Measurements from ENCODE around the gene MYO9A.
A peak's percentile ranks its signal among the peaks of the same experiment; 100 is the strongest.

MYO9A gene

GRCh38 chr15:71790081-71790480 lies 327.9 kb downstream of the MYO9A start:
- peaks cover 2% of the 10 kb centered on the region for H3K4me1 ChIP-seq (ENCODE audit: control insufficient read depth, insufficient read depth, low read length)
- H3K27me3 ChIP-seq (replicated peaks; ENCODE audit: control insufficient read depth, insufficient read depth, low read length): peaks cover 3% of the 10 kb centered on the region
- DNase-seq (ENCODE audit: low read depth): no peak
- H3K9me3 ChIP-seq (ENCODE audit: control insufficient read depth, low read length): no peaks in the 10 kb centered on the region
- H3K36me3 ChIP-seq (ENCODE audit: control insufficient read depth, insufficient read depth, low read length, severe bottlenecking): no peaks in the 10 kb centered on the region
- no peak overlapping the region for H3K4me3 ChIP-seq (ENCODE audit: low read length)
- H3K9ac ChIP-seq (ENCODE audit: low read length): no peak overlapping the region

GRCh38 chr15:71789616-71790015 lies 328.3 kb downstream of the MYO9A start:
- no peak for DNase-seq (ENCODE audit: low read depth)
- Histone ChIP-seq H3K27me3 (replicated peaks; ENCODE audit: control insufficient read depth, insufficient read depth, low read length) (peaks cover 3% of the 10 kb centered on the region), H3K9ac (ENCODE audit: low read length) (no peak overlapping the region), H3K9me3 (ENCODE audit: control insufficient read depth, low read length) (no peaks in the 10 kb centered on the region), H3K4me1 (ENCODE audit: control insufficient read depth, insufficient read depth, low read length) (peaks cover 2% of the 10 kb centered on the region), H3K36me3 (ENCODE audit: control insufficient read depth, insufficient read depth, low read length, severe bottlenecking) (no peaks in the 10 kb centered on the region), H3K4me3 (ENCODE audit: low read length) (no peak overlapping the region)

GRCh38 chr15:71788646-71789579 lies 329.0 kb downstream of the MYO9A start:
- no peak overlapping the region for H3K9ac ChIP-seq (ENCODE audit: low read length)
- DNase-seq (ENCODE audit: low read depth): no peak
- H3K9me3 ChIP-seq (ENCODE audit: control insufficient read depth, low read length): no peaks in the 10 kb centered on the region
- peaks cover 3% of the 10 kb centered on the region for H3K27me3 ChIP-seq (replicated peaks; ENCODE audit: control insufficient read depth, insufficient read depth, low read length)
- no peak overlapping the region for H3K4me3 ChIP-seq (ENCODE audit: low read length)
- H3K4me1 ChIP-seq (ENCODE audit: control insufficient read depth, insufficient read depth, low read length): peaks cover 2% of the 10 kb centered on the region
- H3K36me3 ChIP-seq (ENCODE audit: control insufficient read depth, insufficient read depth, low read length, severe bottlenecking): no peaks in the 10 kb centered on the region

- H3K9me3 ChIP-seq (ENCODE audit: control insufficient read depth, low read length): no peaks in the 10 kb centered on the region
- H3K9ac ChIP-seq (ENCODE audit: low read length): no peak overlapping the region
- H3K36me3 ChIP-seq (ENCODE audit: control insufficient read depth, insufficient read depth, low read length, severe bottlenecking): no peaks in the 10 kb centered on the region
- no peaks in the 10 kb centered on the region for H3K4me1 ChIP-seq (ENCODE audit: control insufficient read depth, insufficient read depth, low read length)
- DNase-seq (ENCODE audit: low read depth): no peak
- H3K27me3 ChIP-seq (replicated peaks; ENCODE audit: control insufficient read depth, insufficient read depth, low read length): peaks cover 3% of the 10 kb centered on the region
- no peak overlapping the region for H3K4me3 ChIP-seq (ENCODE audit: low read length)
Observed at GRCh38 chr15:71786673-71787072, 331.3 kb downstream of the MYO9A start.

GRCh38 chr15:71785996-71786395 lies 332.0 kb downstream of the MYO9A start:
- H3K9ac ChIP-seq (ENCODE audit: low read length): no peak overlapping the region
- H3K4me1 ChIP-seq (ENCODE audit: control insufficient read depth, insufficient read depth, low read length): no peaks in the 10 kb centered on the region
- peaks cover 3% of the 10 kb centered on the region for H3K27me3 ChIP-seq (replicated peaks; ENCODE audit: control insufficient read depth, insufficient read depth, low read length)
- DNase-seq (ENCODE audit: low read depth): no peak
- H3K4me3 ChIP-seq (ENCODE audit: low read length): no peak overlapping the region
- H3K9me3 ChIP-seq (ENCODE audit: control insufficient read depth, low read length): no peaks in the 10 kb centered on the region
- no peaks in the 10 kb centered on the region for H3K36me3 ChIP-seq (ENCODE audit: control insufficient read depth, insufficient read depth, low read length, severe bottlenecking)

GRCh38 chr15:71784719-71785118 lies 333.2 kb downstream of the MYO9A start:
- H3K27me3 ChIP-seq (replicated peaks; ENCODE audit: control insufficient read depth, insufficient read depth, low read length): peaks cover 3% of the 10 kb centered on the region
- DNase-seq (ENCODE audit: low read depth): no peak
- no peak overlapping the region for H3K9ac ChIP-seq (ENCODE audit: low read length)
- H3K4me3 ChIP-seq (ENCODE audit: low read length): no peak overlapping the region
- no peaks in the 10 kb centered on the region for H3K36me3 ChIP-seq (ENCODE audit: control insufficient read depth, insufficient read depth, low read length, severe bottlenecking)
- H3K4me1 ChIP-seq (ENCODE audit: control insufficient read depth, insufficient read depth, low read length): peaks cover 8% of the 10 kb centered on the region
- no peaks in the 10 kb centered on the region for H3K9me3 ChIP-seq (ENCODE audit: control insufficient read depth, low read length)

- Histone ChIP-seq H3K4me1 (ENCODE audit: control insufficient read depth, insufficient read depth, low read length) (peaks cover 8% of the 10 kb centered on the region), H3K27me3 (replicated peaks; ENCODE audit: control insufficient read depth, insufficient read depth, low read length) (no peaks in the 10 kb centered on the region)
Observed at GRCh38 chr15:71782422-71783165, 335.4 kb downstream of the MYO9A start.

GRCh38 chr15:71781965-71782265 lies 336.0 kb downstream of the MYO9A start:
- H3K9me3 ChIP-seq (ENCODE audit: control insufficient read depth, low read length): no peaks in the 10 kb centered on the region
- no peak for DNase-seq (ENCODE audit: low read depth)
- peaks cover 8% of the 10 kb centered on the region for H3K4me1 ChIP-seq (ENCODE audit: control insufficient read depth, insufficient read depth, low read length)
- H3K9ac ChIP-seq (ENCODE audit: low read length): no peak overlapping the region
- no peaks in the 10 kb centered on the region for H3K36me3 ChIP-seq (ENCODE audit: control insufficient read depth, insufficient read depth, low read length, severe bottlenecking)
- no peak overlapping the region for H3K4me3 ChIP-seq (ENCODE audit: low read length)
- no peaks in the 10 kb centered on the region for H3K27me3 ChIP-seq (replicated peaks; ENCODE audit: control insufficient read depth, insufficient read depth, low read length)

More at GRCh38 chr15:71782422-71783165, 335.4 kb downstream of the MYO9A start:
- Histone ChIP-seq H3K36me3 (ENCODE audit: control insufficient read depth, insufficient read depth, low read length, severe bottlenecking) (no peaks in the 10 kb centered on the region), H3K9ac (ENCODE audit: low read length) (no peak overlapping the region), H3K9me3 (ENCODE audit: control insufficient read depth, low read length) (no peaks in the 10 kb centered on the region), H3K4me3 (ENCODE audit: low read length) (no peak overlapping the region)
- no peak for DNase-seq (ENCODE audit: low read depth)

GRCh38 chr15:71781179-71781964 lies 336.6 kb downstream of the MYO9A start:
- H3K4me1 ChIP-seq (ENCODE audit: control insufficient read depth, insufficient read depth, low read length): peaks cover 8% of the 10 kb centered on the region
- DNase-seq (ENCODE audit: low read depth): peak; percentile 37
- no peaks in the 10 kb centered on the region for H3K36me3 ChIP-seq (ENCODE audit: control insufficient read depth, insufficient read depth, low read length, severe bottlenecking)
- no peak overlapping the region for H3K9ac ChIP-seq (ENCODE audit: low read length)
- H3K9me3 ChIP-seq (ENCODE audit: control insufficient read depth, low read length): no peaks in the 10 kb centered on the region
- H3K4me3 ChIP-seq (ENCODE audit: low read length): no peak overlapping the region
- H3K27me3 ChIP-seq (replicated peaks; ENCODE audit: control insufficient read depth, insufficient read depth, low read length): no peaks in the 10 kb centered on the region

GRCh38 chr15:71780115-71780976 lies 337.6 kb downstream of the MYO9A start:
- Histone ChIP-seq H3K9ac (ENCODE audit: low read length) (peak overlapping the region; percentile 59), H3K9me3 (ENCODE audit: control insufficient read depth, low read length) (no peaks in the 10 kb centered on the region), H3K36me3 (ENCODE audit: control insufficient read depth, insufficient read depth, low read length, severe bottlenecking) (no peaks in the 10 kb centered on the region), H3K4me3 (ENCODE audit: low read length) (peak overlapping the region; percentile 25), H3K27me3 (replicated peaks; ENCODE audit: control insufficient read depth, insufficient read depth, low read length) (no peaks in the 10 kb centered on the region), H3K4me1 (ENCODE audit: control insufficient read depth, insufficient read depth, low read length) (peaks cover 8% of the 10 kb centered on the region)
- DNase-seq (ENCODE audit: low read depth): peak; percentile 85
